Epithelial cell of esophagus (primary cell): ENCODE measurements around the gene ERC2.

Source experiments
- DNase-seq: peaks from one replicate; pipeline ENCODE4 v3.0.0; 2010; ENCODE audit warnings: low read depth
- H3K4me3 ChIP-seq: 2 replicates; pipeline ENCODE4 v1.5.1; 2011; ENCODE audit warnings: mild to moderate bottlenecking, low read length, control low read depth
- CTCF ChIP-seq: IDR thresholded peaks from 2 replicates; pipeline ENCODE4 v1.5.1; 2011; ENCODE audit warnings: low read depth, mild to moderate bottlenecking, low read length, control low read depth, inconsistent platforms; ENCODE audit not compliant: insufficient read depth; ENCODE audit errors: missing control alignments

ERC2 gene

GRCh38 chr3:55692957-55693558 is 775.2 kb downstream of the ERC2 start:
- no peak for TF ChIP-seq CTCF
- no peak overlapping the region for H3K4me3 ChIP-seq
- peak; percentile 1 for DNase-seq

- peak; percentile 2 for DNase-seq
- no peak for TF ChIP-seq CTCF
- H3K4me3 ChIP-seq: no peak overlapping the region
These were observed 775.8 kb downstream of the ERC2 start for GRCh38 chr3:55692295-55692956.

- no peak for DNase-seq
- no peak for TF ChIP-seq CTCF
- no peak overlapping the region for H3K4me3 ChIP-seq
These were observed 777.1 kb downstream of the ERC2 start for GRCh38 chr3:55691141-55691540.

- no peak overlapping the region for H3K4me3 ChIP-seq
- DNase-seq: no peak
- TF ChIP-seq CTCF: no peak
These were observed 777.5 kb downstream of the ERC2 start for GRCh38 chr3:55690726-55691125.

GRCh38 chr3:55690177-55690576 is 778.1 kb downstream of the ERC2 start:
- no peak for TF ChIP-seq CTCF
- DNase-seq: no peak
- H3K4me3 ChIP-seq: no peak overlapping the region

- TF ChIP-seq CTCF: no peak
These were observed 780.1 kb downstream of the ERC2 start for GRCh38 chr3:55688154-55688553.

GRCh38 chr3:55687526-55687925 is 780.7 kb downstream of the ERC2 start:
- no peak for DNase-seq
- no peak for TF ChIP-seq CTCF
- H3K4me3 ChIP-seq: no peak overlapping the region

More at GRCh38 chr3:55688154-55688553, 780.1 kb downstream of the ERC2 start:
- H3K4me3 ChIP-seq: no peak overlapping the region
- DNase-seq: no peak
